Keratinocyte (primary cell): ENCODE results near the gene TEX36. TPM values are rescaled to one million over a fixed set of nuclear protein-coding genes. Genes with fewer than 3 reads are reported as not detected.

Experiments used
- DNase-seq: peaks from one replicate; pipeline ENCODE4 v3.0.0-alpha.2; 2011; ENCODE audit warnings: low read depth, missing footprints, low spot score
- FAIRE-seq: peaks from 2 replicates; lab custom pipeline; 2011; peaks lifted over from hg19 to GRCh38; lab: Jason Lieb, UNC
- H2AFZ ChIP-seq: 2 replicates; pipeline ENCODE4 v1.6.0; 2012; ENCODE audit warnings: low read length, control low read depth, inconsistent platforms; ENCODE audit not compliant: control insufficient read depth
- H3K27ac ChIP-seq: 2 replicates; pipeline ENCODE4 v1.5.1; 2011; ENCODE audit warnings: low read length; ENCODE audit not compliant: control insufficient read depth, insufficient read depth
- H3K27me3 ChIP-seq: 3 replicates; pipeline ENCODE4 v1.6.0; 2011; ENCODE audit warnings: low read length; ENCODE audit not compliant: control insufficient read depth, insufficient read depth; ENCODE audit errors: extremely low read depth
- H3K36me3 ChIP-seq, 2 experiments: 2 replicates in 1 of 2; 3 replicates in 1 of 2; pipeline ENCODE4 v1.5.1; 2011; ENCODE audit warnings: low read length in 2 of 2, mild to moderate bottlenecking in 1 of 2; ENCODE audit not compliant: control insufficient read depth in 2 of 2, insufficient read depth in 2 of 2; ENCODE audit errors: extremely low read depth in 1 of 2
- H3K4me1 ChIP-seq: 3 replicates; pipeline ENCODE4 v1.5.1; 2011; ENCODE audit warnings: low read length; ENCODE audit not compliant: control insufficient read depth, insufficient read depth; ENCODE audit errors: extremely low read depth
- H3K4me2 ChIP-seq: 3 replicates; pipeline ENCODE4 v1.6.0; 2011; ENCODE audit warnings: low read depth, low read length; ENCODE audit not compliant: control insufficient read depth, insufficient read depth; ENCODE audit errors: extremely low read depth
- H3K4me3 ChIP-seq, 3 experiments: fragments of 200-600 bp in 1 of 3; sonication (generic) in 1 of 3; 2 replicates in 2 of 3; 3 replicates in 1 of 3; pipeline ENCODE4 v1.5.1; 2011 to 2016; ENCODE audit warnings: low read length in 3 of 3, mild to moderate bottlenecking in 3 of 3, control low read depth in 2 of 3, inconsistent platforms in 1 of 3, low read depth in 1 of 3, mixed read lengths in 1 of 3, mixed run types in 1 of 3, moderate library complexity in 1 of 3; ENCODE audit not compliant: control insufficient read depth in 2 of 3, insufficient read depth in 2 of 3; ENCODE audit errors: extremely low read depth in 1 of 3
- H3K79me2 ChIP-seq: 2 replicates; pipeline ENCODE4 v1.6.0; 2012; ENCODE audit warnings: low read length; ENCODE audit not compliant: control insufficient read depth, insufficient read depth
- H3K9ac ChIP-seq: 3 replicates; pipeline ENCODE4 v1.6.0; 2011; ENCODE audit warnings: low read length; ENCODE audit not compliant: control insufficient read depth, insufficient read depth; ENCODE audit errors: extremely low read depth
- H3K9me1 ChIP-seq: 3 replicates; pipeline ENCODE4 v1.6.0; 2011; ENCODE audit warnings: low read length; ENCODE audit not compliant: control insufficient read depth, insufficient read depth; ENCODE audit errors: extremely low read depth
- H3K9me3 ChIP-seq: 2 replicates; pipeline ENCODE4 v1.5.1; 2012; ENCODE audit warnings: low read depth, low read length; ENCODE audit not compliant: control insufficient read depth
- H4K20me1 ChIP-seq: 3 replicates; pipeline ENCODE4 v1.6.0; 2011; ENCODE audit warnings: low read length; ENCODE audit not compliant: control insufficient read depth, insufficient read depth; ENCODE audit errors: extremely low read depth
- CTCF ChIP-seq, 3 experiments: IDR thresholded peaks in 1 of 3; conservative IDR thresholded peaks in 1 of 3; optimal IDR thresholded peaks in 1 of 3; 2 replicates in 2 of 3; 3 replicates in 1 of 3; pipeline versions ENCODE3 to v1.5.1; 2011; ENCODE audit warnings: low read length in 3 of 3, mild to moderate bottlenecking in 3 of 3, moderate library complexity in 2 of 3, control low read depth in 1 of 3, inconsistent platforms in 1 of 3; ENCODE audit not compliant: insufficient read depth in 2 of 3; ENCODE audit errors: extremely low read depth in 1 of 3
- EZH2 ChIP-seq: IDR thresholded peaks from one replicate; pipeline ENCODE4 v1.6.1; 2012; ENCODE audit warnings: inconsistent platforms, mild to moderate bottlenecking, low read length, moderate library complexity
- dilution Hi-C: fragments of 300-500 bp; cut with MboI; formaldehyde crosslinking; loops from one replicate; pipeline ENCODE4 v1.7.0; 2020; ENCODE audit warnings: low sequenced_read_pairs; ENCODE audit not compliant: extremely low pct_ligation_motif_present
- polyA plus RNA-seq, 5 experiments: library from polyadenylated mRNA; depleted of rRNA in 3 of 5; stranded (reverse) in 3 of 5; stranded (forward) in 1 of 5; unstranded in 1 of 5; fragments of >200 nt; gene quantifications; 1 replicate in 1 of 5; 2 replicates in 3 of 5; 3 replicates in 1 of 5; pipeline versions ENCODE4 v1.2.1 to v1.2.3, GENCODE V29; 2011 to 2012; ENCODE audit warnings: missing spikeins in 2 of 5, low read depth in 1 of 5, low replicate concordance in 1 of 5

Gene TEX36
- polyA plus RNA-seq, 1 donor (not counting 4 experiments of a cell fraction or from before 2014, with no cell fraction given), result not detected

- FAIRE-seq (no peak), DNase-seq (no peak)
- no peak overlapping the region for H2AFZ ChIP-seq
- H3K4me2 ChIP-seq, result no peak overlapping the region
- H3K27ac ChIP-seq, result no peak overlapping the region
- TF ChIP-seq EZH2 (no peak), CTCF (optimal IDR thresholded peaks at IDR 0.05 in 1 of 3, IDR thresholded peaks at IDR 0.05 in 1 of 3, conservative IDR thresholded peaks at IDR 0.05 in 1 of 3; ENCODE audit: extremely low read depth in 1 of 3, insufficient read depth in 2 of 3, low read length in 3 of 3) (no peak)
- no peak overlapping the region for H3K9ac ChIP-seq
- peaks cover 8% of the 10 kb centered on the region for H3K4me1 ChIP-seq
- dilution Hi-C loops, result no loop called here
- no peak overlapping the region for H3K4me3 ChIP-seq
- no peaks in the 10 kb centered on the region for H3K36me3 ChIP-seq
- H4K20me1 ChIP-seq, result no peaks in the 10 kb centered on the region
- no peaks in the 10 kb centered on the region for H3K9me1 ChIP-seq
- no peaks in the 10 kb centered on the region for H3K9me3 ChIP-seq
- H3K79me2 ChIP-seq, result no peaks in the 10 kb centered on the region
- H3K27me3 ChIP-seq, result no peaks in the 10 kb centered on the region
Observed at GRCh38 chr10:125692196-125692595, 9.2 kb upstream of the TEX36 start.

GRCh38 chr10:125691160-125691981 lies 8.4 kb upstream of the TEX36 start:
- Histone ChIP-seq H3K27ac (no peak overlapping the region), H3K9me3 (no peaks in the 10 kb centered on the region), H2AFZ (no peak overlapping the region), H3K79me2 (no peaks in the 10 kb centered on the region), H3K4me3 (no peak overlapping the region), H3K36me3 (no peaks in the 10 kb centered on the region), H3K4me2 (no peak overlapping the region), H3K9ac (no peak overlapping the region), H3K4me1 (peaks cover 10% of the 10 kb centered on the region), H4K20me1 (no peaks in the 10 kb centered on the region), H3K9me1 (no peaks in the 10 kb centered on the region), H3K27me3 (no peaks in the 10 kb centered on the region)
- no peak for FAIRE-seq
- TF ChIP-seq CTCF (optimal IDR thresholded peaks at IDR 0.05 in 1 of 3, IDR thresholded peaks at IDR 0.05 in 1 of 3, conservative IDR thresholded peaks at IDR 0.05 in 1 of 3; ENCODE audit: extremely low read depth in 1 of 3, insufficient read depth in 2 of 3, low read length in 3 of 3) (no peak), EZH2 (no peak)
- dilution Hi-C loops, result no loop called here
- DNase-seq, result no peak
